ENCODE data around the gene USP51. TPM values are rescaled to one million over a fixed set of nuclear protein-coding genes. Genes with fewer than 3 reads are reported as not detected.
"Not testable (repeated sequence)": the region's sequence is repeated elsewhere in the genome, so short reads cannot be mapped to it uniquely, and the experiment has no call there.

The USP51 gene
- total and polyA plus RNA-seq, 2 donors from 2014 or later = 3.4 to 4.6 TPM

- no peak for TF ChIP-seq CTCF (IDR thresholded peaks at IDR 0.05; ENCODE audit: borderline replicate concordance, extremely low read depth, insufficient read depth)
- no peak overlapping the region for H3K9ac ChIP-seq (ENCODE audit: low read length in 3 of 3)
- intact Hi-C loops (cut with DNase I) = no loop called here
- H3K36me3 ChIP-seq (ENCODE audit: control insufficient read depth in 2 of 3, insufficient read depth in 3 of 3, low read length in 3 of 3) = no peaks in the 10 kb centered on the region
- DNase-seq = peak in 2 of 5 donors; percentile 5 to 45
- no peaks in the 10 kb centered on the region for H3K9me3 ChIP-seq (ENCODE audit: control insufficient read depth in 2 of 3, insufficient read depth in 1 of 3, low read length in 3 of 3)
- H3K27ac ChIP-seq (ENCODE audit: low read depth in 2 of 2, low read length in 2 of 2) = no peak overlapping the region
- H3K27me3 ChIP-seq (ENCODE audit: control insufficient read depth, insufficient read depth, low read length) = no peaks in the 10 kb centered on the region
- no peak for FAIRE-seq
- H3K4me1 ChIP-seq (ENCODE audit: control insufficient read depth in 2 of 3, insufficient read depth in 2 of 3, low read depth in 1 of 3, low read length in 3 of 3) = no peaks in the 10 kb centered on the region
- H3K4me3 ChIP-seq (ENCODE audit: low read length in 3 of 3) = peak overlapping the region in 1 of 3 donors; percentile 7
Observed at GRCh38 chrX:55522596-55523276, 33.1 kb upstream of the USP51 start.

GRCh38 chrX:55521687-55522086, 32.0 kb upstream of the USP51 start:
- intact Hi-C loops (cut with DNase I) = no loop called here
- no peak for FAIRE-seq

GRCh38 chrX:55516794-55517481, 27.3 kb upstream of the USP51 start:
- H3K4me1 ChIP-seq (ENCODE audit: control insufficient read depth in 2 of 3, insufficient read depth in 2 of 3, low read depth in 1 of 3, low read length in 3 of 3); H3K27me3 ChIP-seq (ENCODE audit: control insufficient read depth, insufficient read depth, low read length); H3K27ac ChIP-seq (ENCODE audit: low read depth in 2 of 2, low read length in 2 of 2); intact Hi-C loops (cut with DNase I); H3K9ac ChIP-seq (ENCODE audit: low read length in 3 of 3); H3K9me3 ChIP-seq (ENCODE audit: control insufficient read depth in 2 of 3, insufficient read depth in 1 of 3, low read length in 3 of 3); FAIRE-seq; DNase-seq; H3K36me3 ChIP-seq (ENCODE audit: control insufficient read depth in 2 of 3, insufficient read depth in 3 of 3, low read length in 3 of 3); H3K4me3 ChIP-seq (ENCODE audit: low read length in 3 of 3): not testable (repeated sequence)

More at GRCh38 chrX:55521687-55522086, 32.0 kb upstream of the USP51 start:
- Histone ChIP-seq H3K27ac (ENCODE audit: low read depth in 2 of 2, low read length in 2 of 2) (no peak overlapping the region), H3K27me3 (ENCODE audit: control insufficient read depth, insufficient read depth, low read length) (no peaks in the 10 kb centered on the region), H3K9ac (ENCODE audit: low read length in 3 of 3) (no peak overlapping the region), H3K4me1 (ENCODE audit: control insufficient read depth in 2 of 3, insufficient read depth in 2 of 3, low read depth in 1 of 3, low read length in 3 of 3) (no peaks in the 10 kb centered on the region), H3K4me3 (ENCODE audit: low read length in 3 of 3) (no peak overlapping the region), H3K36me3 (ENCODE audit: control insufficient read depth in 2 of 3, insufficient read depth in 3 of 3, low read length in 3 of 3) (no peaks in the 10 kb centered on the region), H3K9me3 (ENCODE audit: control insufficient read depth in 2 of 3, insufficient read depth in 1 of 3, low read length in 3 of 3) (no peaks in the 10 kb centered on the region)
- TF ChIP-seq CTCF (IDR thresholded peaks at IDR 0.05; ENCODE audit: borderline replicate concordance, extremely low read depth, insufficient read depth) = no peak
- peak in 1 of 5 donors; percentile 39 for DNase-seq

- H3K27ac ChIP-seq (ENCODE audit: low read depth in 2 of 2, low read length in 2 of 2); H3K36me3 ChIP-seq (ENCODE audit: control insufficient read depth in 2 of 3, insufficient read depth in 3 of 3, low read length in 3 of 3); intact Hi-C loops (cut with DNase I); H3K27me3 ChIP-seq (ENCODE audit: control insufficient read depth, insufficient read depth, low read length); H3K9ac ChIP-seq (ENCODE audit: low read length in 3 of 3); DNase-seq; H3K4me3 ChIP-seq (ENCODE audit: low read length in 3 of 3); H3K9me3 ChIP-seq (ENCODE audit: control insufficient read depth in 2 of 3, insufficient read depth in 1 of 3, low read length in 3 of 3); FAIRE-seq; H3K4me1 ChIP-seq (ENCODE audit: control insufficient read depth in 2 of 3, insufficient read depth in 2 of 3, low read depth in 1 of 3, low read length in 3 of 3): not testable (repeated sequence)
Observed at GRCh38 chrX:55513045-55513737, 23.5 kb upstream of the USP51 start.

- FAIRE-seq; H3K4me3 ChIP-seq (ENCODE audit: low read length in 3 of 3); intact Hi-C loops (cut with DNase I); H3K4me1 ChIP-seq (ENCODE audit: control insufficient read depth in 2 of 3, insufficient read depth in 2 of 3, low read depth in 1 of 3, low read length in 3 of 3); DNase-seq; H3K9me3 ChIP-seq (ENCODE audit: control insufficient read depth in 2 of 3, insufficient read depth in 1 of 3, low read length in 3 of 3); H3K27ac ChIP-seq (ENCODE audit: low read depth in 2 of 2, low read length in 2 of 2); H3K9ac ChIP-seq (ENCODE audit: low read length in 3 of 3); H3K27me3 ChIP-seq (ENCODE audit: control insufficient read depth, insufficient read depth, low read length); H3K36me3 ChIP-seq (ENCODE audit: control insufficient read depth in 2 of 3, insufficient read depth in 3 of 3, low read length in 3 of 3): not testable (repeated sequence)
Observed at GRCh38 chrX:55508410-55509152, 18.9 kb upstream of the USP51 start.

- DNase-seq; H3K27me3 ChIP-seq (ENCODE audit: control insufficient read depth, insufficient read depth, low read length); H3K4me1 ChIP-seq (ENCODE audit: control insufficient read depth in 2 of 3, insufficient read depth in 2 of 3, low read depth in 1 of 3, low read length in 3 of 3); H3K36me3 ChIP-seq (ENCODE audit: control insufficient read depth in 2 of 3, insufficient read depth in 3 of 3, low read length in 3 of 3); FAIRE-seq; H3K27ac ChIP-seq (ENCODE audit: low read depth in 2 of 2, low read length in 2 of 2); intact Hi-C loops (cut with DNase I); H3K9ac ChIP-seq (ENCODE audit: low read length in 3 of 3); H3K9me3 ChIP-seq (ENCODE audit: control insufficient read depth in 2 of 3, insufficient read depth in 1 of 3, low read length in 3 of 3); H3K4me3 ChIP-seq (ENCODE audit: low read length in 3 of 3): not testable (repeated sequence)
Observed at GRCh38 chrX:55507699-55508098, 18.1 kb upstream of the USP51 start.

Measured in kidney (tissue), 14 donors.